Naive thymus-derived CD8-positive, alpha-beta T cell (primary cell): Measurements from ENCODE around the gene RDH16. TPM values are rescaled to one million over a fixed set of nuclear protein-coding genes. Genes with fewer than 3 reads are reported as not detected.
"Not testable (repeated sequence)": the region's sequence is repeated elsewhere in the genome, so short reads cannot be mapped to it uniquely, and the experiment has no call there.

Experiments used
- ATAC-seq, 2 donors: fragments of 150-1000 bp; cut with Tn5 transposase in 1 of 2; sonication (Bioruptor Pico), chemical (Tn5 transposase) in 1 of 2; 1 replicate in 1 of 2; 2 replicates in 1 of 2; pipeline ENCODE4 v1.10.0; 2021; ENCODE audit warnings: mild to moderate bottlenecking in 2 of 2, moderate library complexity in 2 of 2
- POLR2A ChIA-PET: fragments of 350-600 bp; sonication (Branson Sonifier 250); formaldehyde crosslinking; loops from one replicate; lab custom pipeline; 2021; ENCODE audit warnings: antibody characterized with exemption; lab: Charles Lee
- DNase-seq, 10 donors: peaks; one replicate each; pipeline versions ENCODE4 v3.0.0 to v3.0.0-alpha.2; 2020 to 2022
- H3K27ac Mint-ChIP-seq, 10 donors: one replicate each; pipeline ENCODE4 v1.8.0; 2020 to 2022; ENCODE audit warnings: mild to moderate bottlenecking in 10 of 10, mixed read lengths in 10 of 10, moderate library complexity in 4 of 10, inconsistent platforms in 1 of 10
- H3K27me3 Mint-ChIP-seq, 5 donors: one replicate each; pipeline ENCODE4 v1.8.0; 2021 to 2022; ENCODE audit warnings: mixed read lengths in 5 of 5
- H3K36me3 Mint-ChIP-seq, 3 donors: one replicate each; pipeline ENCODE4 v1.8.0; 2020 to 2022; ENCODE audit warnings: mixed read lengths in 3 of 3, mild to moderate bottlenecking in 2 of 3, inconsistent platforms in 1 of 3
- H3K4me1 Mint-ChIP-seq, 4 donors: one replicate each; pipeline ENCODE4 v1.8.0; 2021 to 2022; ENCODE audit warnings: mixed read lengths in 4 of 4
- H3K4me3 Mint-ChIP-seq, 10 donors: one replicate each; pipeline ENCODE4 v1.8.0; 2020 to 2022; ENCODE audit warnings: mild to moderate bottlenecking in 10 of 10, mixed read lengths in 10 of 10, moderate library complexity in 6 of 10, inconsistent platforms in 1 of 10
- H3K9me3 Mint-ChIP-seq, 9 donors: one replicate each; pipeline ENCODE4 v1.8.0; 2020 to 2022; ENCODE audit warnings: mixed read lengths in 9 of 9, mild to moderate bottlenecking in 3 of 9, inconsistent platforms in 1 of 9, moderate library complexity in 1 of 9
- polyA plus RNA-seq, 3 donors: library from polyadenylated mRNA; unstranded; fragments of 300-500 nt; fragmentation: Illumina TruSeq; gene quantifications; one replicate each; pipeline ENCODE4 v1.2.3, GENCODE V29; 2021
- total RNA-seq, 8 experiments: library from RNA in 2 of 8; stranded (reverse) in 2 of 8; gene quantifications; one replicate each; pipeline ENCODE4 v1.2.3 and lab custom pipeline; 2021 to 2026

The RDH16 gene
- total and polyA plus RNA-seq, 5 experiments from 2014 or later = 0.08 to 1.7 (median 1.6) TPM; not detected in 2

- peak overlapping the region in 6 of 10 donors; percentile 41 to 73 (median 48) for H3K4me3 Mint-ChIP-seq
- H3K36me3 Mint-ChIP-seq = no peaks in the 10 kb centered on the region
- DNase-seq (no peak), ATAC-seq (no peak)
- peaks cover 8 to 16% (median 15%) of the 10 kb centered on the region in 4 donors for H3K4me1 Mint-ChIP-seq
- H3K27me3 Mint-ChIP-seq = peaks cover 0 to 1% (median 0%) of the 10 kb centered on the region in 5 donors
- H3K27ac Mint-ChIP-seq = peak overlapping the region in 2 of 10 donors; percentile 34 to 76
- H3K9me3 Mint-ChIP-seq = no peaks in the 10 kb centered on the region
- POLR2A ChIA-PET = no interaction called here
Observed at GRCh38 chr12:56987011-56987410, 29.6 kb upstream of the RDH16 start.

- peak overlapping the region in 3 of 10 donors; percentile 42 to 66 (median 43) for H3K27ac Mint-ChIP-seq
- ATAC-seq, POLR2A ChIA-PET, H3K9me3 Mint-ChIP-seq, DNase-seq, H3K36me3 Mint-ChIP-seq, H3K27me3 Mint-ChIP-seq, H3K4me1 Mint-ChIP-seq, H3K4me3 Mint-ChIP-seq: not testable (repeated sequence)
Observed at GRCh38 chr12:56985714-56986113, 28.3 kb upstream of the RDH16 start.

- Mint-ChIP-seq H3K27me3 (peaks cover 0 to 1% (median 0%) of the 10 kb centered on the region in 5 donors), H3K4me1 (peaks cover 3 to 9% (median 6%) of the 10 kb centered on the region in 4 donors), H3K4me3 (no peak overlapping the region), H3K9me3 (no peaks in the 10 kb centered on the region), H3K27ac (no peak overlapping the region), H3K36me3 (peaks cover 0 to 7% (median 0%) of the 10 kb centered on the region in 3 donors)
- ATAC-seq (no peak), DNase-seq (no peak)
- POLR2A ChIA-PET = no interaction called here
Observed at GRCh38 chr12:56983386-56983785, 26.0 kb upstream of the RDH16 start.

GRCh38 chr12:56982578-56983236, 25.3 kb upstream of the RDH16 start:
- ATAC-seq, DNase-seq, H3K36me3 Mint-ChIP-seq, POLR2A ChIA-PET, H3K4me3 Mint-ChIP-seq, H3K4me1 Mint-ChIP-seq, H3K27me3 Mint-ChIP-seq, H3K9me3 Mint-ChIP-seq: not testable (repeated sequence)
- H3K27ac Mint-ChIP-seq = peak overlapping the region in 1 of 10 donors; percentile 16

- POLR2A ChIA-PET = no interaction called here
- ATAC-seq = no peak
- peaks cover 0 to 7% (median 0%) of the 10 kb centered on the region in 3 donors for H3K36me3 Mint-ChIP-seq
Observed at GRCh38 chr12:56980941-56981530, 23.6 kb upstream of the RDH16 start.

DNA sequence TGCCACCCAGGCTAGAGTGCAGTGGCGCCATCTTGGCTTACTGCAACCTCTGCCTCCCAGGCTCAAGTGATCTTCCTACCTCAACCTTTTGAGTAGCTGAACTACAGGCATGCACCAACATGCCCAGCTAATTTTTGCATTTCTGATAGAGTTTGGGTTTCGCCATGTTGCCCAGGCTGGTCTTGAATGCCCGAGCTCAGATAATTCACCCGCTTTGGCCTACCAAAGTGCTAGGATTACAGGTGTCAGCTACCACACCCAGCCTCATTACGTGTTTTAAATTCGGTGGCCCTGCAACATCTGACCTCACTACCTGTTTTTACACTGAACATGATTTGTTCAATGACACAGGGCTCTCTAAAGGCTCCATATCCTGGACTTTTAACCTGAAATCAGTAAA, 22.9 kb upstream of the RDH16 start:
- DNase-seq (no peak), ATAC-seq (no peak)
- no peak overlapping the region for H3K4me3 Mint-ChIP-seq
- H3K27ac Mint-ChIP-seq = peak overlapping the region in 1 of 10 donors; percentile 34
- H3K36me3 Mint-ChIP-seq = peaks cover 0 to 7% (median 0%) of the 10 kb centered on the region in 3 donors
- H3K4me1 Mint-ChIP-seq = no peaks in the 10 kb centered on the region
- POLR2A ChIA-PET = no interaction called here
- H3K27me3 Mint-ChIP-seq = peaks cover 0 to 1% (median 0%) of the 10 kb centered on the region in 5 donors
- peaks cover 0 to 2% (median 0%) of the 10 kb centered on the region in 9 donors for H3K9me3 Mint-ChIP-seq

More at GRCh38 chr12:56980941-56981530, 23.6 kb upstream of the RDH16 start:
- H3K9me3 Mint-ChIP-seq = peaks cover 0 to 2% (median 0%) of the 10 kb centered on the region in 9 donors
- H3K27ac Mint-ChIP-seq = peak overlapping the region in 2 of 10 donors; percentile 3 to 34
- no peak overlapping the region for H3K4me3 Mint-ChIP-seq
- peaks cover 0 to 1% (median 0%) of the 10 kb centered on the region in 5 donors for H3K27me3 Mint-ChIP-seq
- DNase-seq = no peak
- H3K4me1 Mint-ChIP-seq = no peaks in the 10 kb centered on the region

GRCh38 chr12:56979628-56980027, 22.2 kb upstream of the RDH16 start:
- Mint-ChIP-seq H3K36me3 (peaks cover 0 to 7% (median 0%) of the 10 kb centered on the region in 3 donors), H3K27me3 (peaks cover 0 to 1% (median 0%) of the 10 kb centered on the region in 5 donors), H3K4me1 (no peaks in the 10 kb centered on the region), H3K9me3 (peaks cover 0 to 2% (median 0%) of the 10 kb centered on the region in 9 donors), H3K4me3 (no peak overlapping the region), H3K27ac (no peak overlapping the region)
- DNase-seq (no peak), ATAC-seq (no peak)
- POLR2A ChIA-PET = no interaction called here

DNA sequence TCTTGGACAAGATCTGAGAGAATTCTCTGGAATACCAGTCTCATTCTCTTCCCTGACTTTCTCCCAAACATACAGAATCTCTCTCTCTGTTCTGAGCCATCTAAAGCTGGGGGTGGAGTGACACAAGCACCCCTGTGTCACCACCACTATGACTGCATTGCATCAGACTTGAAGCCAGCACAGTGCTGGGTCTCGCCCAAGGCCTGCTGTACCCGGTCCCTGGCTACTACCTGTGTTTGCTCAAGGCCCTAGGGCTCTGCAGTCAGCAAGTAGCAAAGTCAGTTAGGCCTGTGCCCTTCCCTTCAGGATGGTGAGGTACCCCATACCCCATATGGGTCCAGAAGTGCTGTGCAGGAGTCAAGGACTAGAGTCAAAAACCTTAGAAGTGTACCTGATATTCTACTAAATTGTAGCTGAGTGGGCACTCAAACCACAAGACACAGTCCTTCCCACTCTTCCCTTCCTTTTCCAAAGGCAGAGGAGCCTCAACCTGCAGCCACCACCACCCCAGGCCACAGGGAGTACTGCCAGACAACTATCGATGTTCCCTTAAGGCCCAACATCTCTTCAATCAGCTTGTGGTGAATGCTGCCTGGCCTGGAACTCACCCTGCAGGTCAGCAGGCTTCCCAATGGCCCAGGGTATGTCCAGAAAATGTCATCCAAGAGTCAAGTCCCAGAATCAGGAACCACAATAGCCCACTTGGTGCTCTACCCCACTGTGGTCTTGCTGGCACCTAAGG, 21.2 kb upstream of the RDH16 start:
- Mint-ChIP-seq H3K9me3 (peaks cover 0 to 2% (median 0%) of the 10 kb centered on the region in 9 donors), H3K27ac (peak overlapping the region in 1 of 10 donors; percentile 27), H3K4me3 (no peak overlapping the region), H3K4me1 (no peaks in the 10 kb centered on the region), H3K27me3 (no peaks in the 10 kb centered on the region), H3K36me3 (peaks cover 0 to 7% (median 0%) of the 10 kb centered on the region in 3 donors)
- POLR2A ChIA-PET = no interaction called here
- DNase-seq (no peak), ATAC-seq (no peak)

- ATAC-seq, H3K9me3 Mint-ChIP-seq, H3K4me1 Mint-ChIP-seq, POLR2A ChIA-PET, H3K27ac Mint-ChIP-seq, DNase-seq, H3K4me3 Mint-ChIP-seq, H3K27me3 Mint-ChIP-seq: not testable (repeated sequence)
- peaks cover 0 to 12% (median 0%) of the 10 kb centered on the region in 3 donors for H3K36me3 Mint-ChIP-seq
Observed at GRCh38 chr12:56977361-56977760, 20.0 kb upstream of the RDH16 start.

DNA sequence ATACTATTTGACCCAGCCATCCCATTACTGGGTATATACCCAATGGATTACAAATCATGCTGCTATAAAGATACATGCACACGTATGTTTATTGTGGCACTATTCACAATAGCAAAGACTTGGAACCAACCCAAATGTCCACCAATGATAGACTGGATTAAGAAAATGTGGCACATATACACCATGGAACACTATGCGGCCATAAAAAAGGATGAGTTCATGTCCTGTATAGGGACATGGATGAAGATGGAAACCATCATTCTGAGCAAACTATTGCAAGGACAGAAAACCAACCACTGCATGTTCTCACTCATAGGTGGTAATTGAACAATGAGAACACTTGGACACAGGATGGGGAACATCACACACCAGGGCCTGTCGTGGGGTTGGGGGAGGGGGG, 16.8 kb upstream of the RDH16 start:
- H3K9me3 Mint-ChIP-seq, H3K4me1 Mint-ChIP-seq, POLR2A ChIA-PET, H3K27me3 Mint-ChIP-seq, DNase-seq, H3K27ac Mint-ChIP-seq, H3K4me3 Mint-ChIP-seq, H3K36me3 Mint-ChIP-seq, ATAC-seq: not testable (repeated sequence)

GRCh38 chr12:56968910-56969309, 11.5 kb upstream of the RDH16 start:
- ATAC-seq, POLR2A ChIA-PET, H3K27ac Mint-ChIP-seq, H3K27me3 Mint-ChIP-seq, H3K4me3 Mint-ChIP-seq, DNase-seq, H3K4me1 Mint-ChIP-seq, H3K9me3 Mint-ChIP-seq: not testable (repeated sequence)
- peaks cover 0 to 11% (median 0%) of the 10 kb centered on the region in 3 donors for H3K36me3 Mint-ChIP-seq

GRCh38 chr12:56965997-56966642, 8.7 kb upstream of the RDH16 start:
- Mint-ChIP-seq H3K36me3 (peaks cover 0 to 14% (median 0%) of the 10 kb centered on the region in 3 donors), H3K9me3 (peaks cover 0 to 15% (median 0%) of the 10 kb centered on the region in 9 donors)
- ATAC-seq, POLR2A ChIA-PET, H3K4me3 Mint-ChIP-seq, H3K27me3 Mint-ChIP-seq, H3K4me1 Mint-ChIP-seq, H3K27ac Mint-ChIP-seq, DNase-seq: not testable (repeated sequence)
